Measurements from ENCODE around the gene GPAT2. TPM values are rescaled to one million over a fixed set of nuclear protein-coding genes. Genes with fewer than 3 reads are reported as not detected.
A peak's percentile ranks its signal among the peaks of the same experiment; 100 is the strongest.
"Not testable (repeated sequence)": the region's sequence is repeated elsewhere in the genome, so short reads cannot be mapped to it uniquely, and the experiment has no call there.

The GPAT2 gene
- total RNA-seq, 1 donor from 2014 or later, result 4.3 TPM

- peak; percentile 64 to 72 for ATAC-seq
- H3K36me3 ChIP-seq; DNase-seq; intact Hi-C loops (cut with DNase I); H3K27me3 ChIP-seq (ENCODE audit: low read depth); H3K9me3 ChIP-seq; H3K4me1 ChIP-seq; H3K4me3 ChIP-seq; H3K27ac ChIP-seq: not testable (repeated sequence)
Observed at GRCh38 chr2:96011129-96011455, 23.6 kb downstream of the GPAT2 start.

- H3K4me1 ChIP-seq; H3K36me3 ChIP-seq; H3K27me3 ChIP-seq (ENCODE audit: low read depth); H3K9me3 ChIP-seq; intact Hi-C loops (cut with DNase I): not testable (repeated sequence)
- peak overlapping the region; percentile 55 for H3K4me3 ChIP-seq
- DNase-seq, result peak; percentile 98
- peak; percentile 99 to 100 for ATAC-seq
- peak overlapping the region; percentile 71 for H3K27ac ChIP-seq
Observed at GRCh38 chr2:96010320-96011128, 24.2 kb downstream of the GPAT2 start.

- H3K4me1 ChIP-seq; H3K9me3 ChIP-seq; H3K36me3 ChIP-seq; intact Hi-C loops (cut with DNase I); DNase-seq; H3K27me3 ChIP-seq (ENCODE audit: low read depth): not testable (repeated sequence)
- peak; percentile 67 to 78 for ATAC-seq
- peak overlapping the region; percentile 55 for H3K4me3 ChIP-seq
- peak overlapping the region; percentile 71 for H3K27ac ChIP-seq
Observed at GRCh38 chr2:96009833-96010232, 24.9 kb downstream of the GPAT2 start.

- ATAC-seq; H3K27me3 ChIP-seq (ENCODE audit: low read depth); DNase-seq; H3K36me3 ChIP-seq; intact Hi-C loops (cut with DNase I); H3K27ac ChIP-seq; H3K4me3 ChIP-seq; H3K4me1 ChIP-seq; H3K9me3 ChIP-seq: not testable (repeated sequence)
Observed at GRCh38 chr2:96008051-96008450, 26.7 kb downstream of the GPAT2 start.

- H3K9me3 ChIP-seq; H3K27ac ChIP-seq; H3K27me3 ChIP-seq (ENCODE audit: low read depth); intact Hi-C loops (cut with DNase I); H3K4me1 ChIP-seq; DNase-seq; H3K4me3 ChIP-seq; ATAC-seq; H3K36me3 ChIP-seq: not testable (repeated sequence)
Observed at GRCh38 chr2:96006248-96006647, 28.5 kb downstream of the GPAT2 start.

GRCh38 chr2:95992520-95993272 is 42.0 kb downstream of the GPAT2 start:
- DNase-seq; intact Hi-C loops (cut with DNase I): not testable (repeated sequence)

GRCh38 chr2:95992102-95992501 is 42.6 kb downstream of the GPAT2 start:
- DNase-seq; H3K27me3 ChIP-seq (ENCODE audit: low read depth); intact Hi-C loops (cut with DNase I); H3K36me3 ChIP-seq; H3K4me1 ChIP-seq; H3K9me3 ChIP-seq: not testable (repeated sequence)
- H3K27ac ChIP-seq, result peak overlapping the region; percentile 87
- ATAC-seq, result peak; percentile 88 to 89
- peak overlapping the region; percentile 72 for H3K4me3 ChIP-seq

More at GRCh38 chr2:95992520-95993272, 42.0 kb downstream of the GPAT2 start:
- peak; percentile 77 for TF ChIP-seq CTCF (IDR thresholded peaks at IDR 0.05)
- peak overlapping the region; percentile 72 for H3K4me3 ChIP-seq
- not testable (repeated sequence) for H3K9me3 ChIP-seq; H3K27me3 ChIP-seq (ENCODE audit: low read depth); H3K36me3 ChIP-seq; H3K4me1 ChIP-seq
- peak; percentile 95 to 97 for ATAC-seq
- H3K27ac ChIP-seq, result peak overlapping the region; percentile 87

GRCh38 chr2:95991351-95992094 is 43.2 kb downstream of the GPAT2 start, which contains the start of gene ANKRD36C:
Gene ANKRD36C (minus strand): TSS chr2:95991824. CDS start chr2:95991708, 116 bp downstream.
- ATAC-seq, result peak; percentile 97 to 98
- DNase-seq; H3K36me3 ChIP-seq; intact Hi-C loops (cut with DNase I); H3K9me3 ChIP-seq; H3K4me1 ChIP-seq; H3K27me3 ChIP-seq (ENCODE audit: low read depth): not testable (repeated sequence)
- H3K4me3 ChIP-seq, result peak within 1 kb of the TSS; percentile 72
- H3K27ac ChIP-seq, result peak within 1 kb of the TSS; percentile 87

- H3K9me3 ChIP-seq; DNase-seq; intact Hi-C loops (cut with DNase I); ATAC-seq; H3K27me3 ChIP-seq (ENCODE audit: low read depth); H3K27ac ChIP-seq; H3K36me3 ChIP-seq; H3K4me1 ChIP-seq: not testable (repeated sequence)
- H3K4me3 ChIP-seq, result peak overlapping the region; percentile 17
Observed at GRCh38 chr2:95990884-95991283, 43.8 kb downstream of the GPAT2 start.

Other genes starting within 250 kb of the GPAT2 start
- 22.2 TPM for gene ANKRD36C, start 43.1 kb downstream of the GPAT2 start, total RNA-seq
- gene ADRA2B, start 81.7 kb upstream of the GPAT2 start, total RNA-seq, result 0.32 TPM
- gene ASTL, start 103.6 kb upstream of the GPAT2 start, total RNA-seq, result not detected
- 5.5 TPM for gene DUSP2, start 110.5 kb upstream of the GPAT2 start, total RNA-seq
- gene STARD7, start 173.9 kb upstream of the GPAT2 start, total RNA-seq, result 147 TPM
- gene TMEM127, start 231.1 kb upstream of the GPAT2 start, total RNA-seq, result 77.4 TPM
- 62.3 TPM for gene CIAO1, start 231.3 kb upstream of the GPAT2 start, total RNA-seq